GM19438 (cell line): Measurements from ENCODE around the gene C3orf49.

ENCODE experiments used
- ATAC-seq: cut with Tn5 transposase; IDR thresholded peaks from one replicate; pipeline ENCODE4 v1.9.1; 2021; ENCODE audit warnings: low read depth; ENCODE audit not compliant: unreplicated experiment

Gene C3orf49, protein sequence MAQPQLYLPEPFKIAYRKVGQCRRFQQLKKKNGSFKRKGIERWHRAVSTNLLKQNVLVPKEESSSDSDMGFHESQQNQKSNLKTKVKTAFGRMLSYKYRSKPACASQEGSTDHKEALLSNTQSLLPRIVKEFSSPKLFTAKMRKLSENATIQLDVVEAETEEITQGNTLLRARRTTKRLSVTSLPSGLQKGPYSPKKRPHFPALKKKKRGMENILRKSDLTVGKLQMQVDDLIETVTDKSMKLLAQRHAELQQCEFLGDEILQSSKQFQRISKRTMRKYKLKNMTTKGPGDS

DNA sequence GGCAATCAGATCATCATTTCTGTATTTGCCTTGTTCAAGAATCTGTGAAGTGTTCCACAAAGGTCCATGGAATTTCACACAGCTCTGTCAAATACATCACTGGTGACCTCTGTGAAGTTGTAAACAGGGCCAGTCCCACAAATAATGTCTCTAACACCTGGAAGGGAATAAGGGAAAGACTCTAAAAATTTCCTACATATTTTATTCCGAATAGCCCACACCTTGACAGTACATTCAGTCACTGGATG, at the start of gene C3orf49:
TSS of gene C3orf49 (plus strand) at position 149 of the 248 bp plus-strand sequence. CDS start 173 bp downstream, outside the sequence.
- ATAC-seq = no peak

DNA sequence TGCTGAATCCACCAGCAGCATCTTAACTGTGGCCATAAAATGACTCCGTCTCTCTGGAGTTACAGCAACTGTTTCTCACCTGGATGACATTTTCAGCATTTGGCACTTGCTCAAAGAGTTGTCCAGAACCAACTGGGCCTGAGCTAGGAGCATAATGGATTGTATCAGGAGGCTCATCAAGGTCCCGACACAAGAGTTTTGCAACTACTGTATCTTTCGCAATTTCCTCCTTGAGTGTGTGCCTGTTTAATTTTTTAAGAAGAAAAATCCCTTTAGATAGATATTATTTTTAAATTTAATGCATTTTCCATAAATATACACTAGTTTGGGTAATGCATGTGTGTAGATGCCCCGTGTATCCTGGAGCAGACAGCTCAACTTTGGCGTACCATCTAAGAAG, 44.3 kb upstream of the C3orf49 start:
- no peak for ATAC-seq

DNA sequence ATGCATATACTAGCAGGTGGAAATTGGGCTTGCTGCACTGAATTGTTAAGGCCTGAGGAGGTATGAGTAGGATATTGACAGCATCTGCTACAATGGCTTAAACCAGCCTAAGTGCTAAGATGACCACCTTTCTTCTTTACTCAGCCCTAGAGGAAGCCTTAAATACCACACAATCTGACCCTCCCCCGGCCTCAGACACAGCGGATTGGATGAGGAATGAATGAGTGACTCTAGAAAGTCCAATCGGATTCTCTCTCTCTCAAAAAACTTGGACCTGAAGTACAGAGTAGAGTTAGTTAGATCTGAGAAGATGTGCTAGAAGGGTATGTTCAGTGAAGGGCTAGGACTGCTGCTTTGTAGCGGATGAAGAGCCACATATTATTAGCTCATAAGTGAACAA, 39.9 kb upstream of the C3orf49 start:
- ATAC-seq = no peak

DNA sequence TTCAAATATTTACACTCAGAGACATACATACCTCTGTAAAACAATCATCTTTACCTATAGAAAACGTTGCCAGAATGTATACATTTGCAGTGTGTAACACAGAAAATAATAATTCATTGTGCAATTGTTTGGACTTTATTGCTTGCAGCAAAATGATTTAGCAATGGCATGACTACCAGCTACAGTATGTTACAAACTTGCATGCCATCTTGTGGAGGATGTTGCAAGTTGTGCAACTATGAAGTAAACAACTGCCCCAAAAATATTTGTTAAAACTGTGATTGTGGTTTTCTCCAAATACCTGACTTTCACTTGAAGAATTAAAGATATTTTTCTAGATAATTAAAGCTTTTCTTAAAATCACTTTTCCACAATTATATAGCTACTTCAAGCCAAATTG, 27.1 kb upstream of the C3orf49 start:
- ATAC-seq = no peak

DNA sequence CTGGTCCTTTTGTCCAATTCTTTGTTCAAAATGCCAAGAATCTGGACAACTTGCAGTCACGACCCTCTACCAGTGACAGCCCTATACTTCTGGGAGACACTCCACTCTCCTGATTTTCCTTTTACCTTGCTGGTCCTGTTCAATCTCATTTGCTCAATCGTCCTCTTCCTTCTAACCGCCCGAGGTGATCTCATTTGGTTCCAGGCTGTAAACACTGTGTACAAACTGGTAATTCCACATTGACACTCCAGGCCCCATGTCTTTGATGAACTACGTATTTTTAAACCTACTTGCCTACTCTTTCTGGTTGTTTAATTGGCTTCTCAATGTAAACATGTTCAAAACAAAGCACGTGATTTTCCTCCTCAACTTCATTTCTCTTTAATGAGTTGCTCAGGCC, 23.7 kb upstream of the C3orf49 start:
- ATAC-seq = no peak

DNA sequence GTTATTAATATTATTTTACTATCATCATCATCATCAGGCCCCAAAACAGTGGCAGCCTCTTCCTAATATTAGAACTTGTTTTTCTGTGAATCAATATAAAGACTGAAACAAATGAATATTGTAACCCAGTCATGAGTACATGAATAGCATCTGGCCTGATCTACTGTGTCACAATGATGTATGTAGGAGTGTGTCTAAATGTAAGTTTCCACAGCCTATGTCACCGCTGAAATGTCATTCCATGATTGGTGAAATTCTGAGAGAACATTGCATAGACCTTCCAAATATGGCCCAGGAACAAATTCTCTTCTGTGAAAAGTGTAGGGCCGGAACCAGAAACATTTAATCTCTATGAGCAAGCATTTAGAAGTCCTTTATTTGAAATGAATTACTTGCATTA, 20.6 kb upstream of the C3orf49 start:
- ATAC-seq = no peak

DNA sequence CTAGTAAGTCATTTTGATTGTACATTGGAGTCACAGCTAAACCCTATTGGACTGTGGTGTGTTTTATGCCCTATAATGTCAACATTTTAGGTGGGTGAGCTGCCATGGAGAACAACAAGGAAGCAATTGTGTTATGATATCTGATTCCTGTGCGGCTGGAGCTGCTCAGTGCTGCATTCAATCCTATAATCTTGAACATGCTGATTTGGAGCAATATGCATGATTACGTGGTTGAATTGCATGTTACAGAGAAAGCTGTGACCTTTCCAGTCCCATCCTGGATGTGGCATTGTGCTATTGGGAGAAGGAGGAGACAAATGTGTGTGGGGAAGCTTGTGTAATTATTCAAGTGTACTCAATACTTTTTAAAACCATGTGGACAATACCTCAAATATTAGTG, 20.1 kb upstream of the C3orf49 start:
- ATAC-seq = no peak

DNA sequence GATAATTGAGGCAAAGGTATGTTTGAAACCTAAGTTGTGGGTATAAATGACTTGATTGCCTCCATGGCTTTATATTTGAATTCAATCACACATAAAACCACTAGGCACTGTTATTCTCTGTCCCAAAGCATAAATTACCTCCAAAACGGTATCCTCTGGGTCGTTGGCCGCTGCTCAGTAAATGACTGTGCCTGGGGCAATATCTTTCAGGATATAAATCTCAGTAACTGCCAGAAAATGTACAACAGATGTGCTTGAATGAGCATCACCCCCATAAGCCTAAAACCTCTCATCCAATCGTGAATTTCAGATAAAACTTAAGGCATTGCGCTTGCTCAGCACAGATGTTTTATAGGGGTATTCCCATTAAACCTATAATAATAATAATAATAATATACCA, 19.0 kb upstream of the C3orf49 start:
- no peak for ATAC-seq

DNA sequence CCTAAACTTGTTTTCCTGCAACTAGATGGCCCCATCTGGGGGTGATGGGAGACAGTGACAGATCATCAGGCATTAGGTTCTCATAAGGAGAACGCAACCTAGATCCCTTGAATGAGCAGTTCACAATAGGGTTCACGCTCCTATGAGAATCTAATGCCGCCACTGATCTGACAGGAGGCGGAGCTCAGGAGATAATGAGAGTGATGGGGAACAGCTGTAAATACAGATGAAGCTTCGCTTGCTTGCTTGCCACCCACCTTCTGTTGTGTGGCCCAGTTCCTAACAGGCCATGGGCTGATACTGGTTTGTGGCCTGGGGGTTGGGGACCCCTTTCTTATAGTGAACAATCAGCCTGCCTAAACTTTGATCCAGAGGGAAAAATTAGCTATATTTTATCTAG, 15.2 kb upstream of the C3orf49 start:
- no peak for ATAC-seq

DNA sequence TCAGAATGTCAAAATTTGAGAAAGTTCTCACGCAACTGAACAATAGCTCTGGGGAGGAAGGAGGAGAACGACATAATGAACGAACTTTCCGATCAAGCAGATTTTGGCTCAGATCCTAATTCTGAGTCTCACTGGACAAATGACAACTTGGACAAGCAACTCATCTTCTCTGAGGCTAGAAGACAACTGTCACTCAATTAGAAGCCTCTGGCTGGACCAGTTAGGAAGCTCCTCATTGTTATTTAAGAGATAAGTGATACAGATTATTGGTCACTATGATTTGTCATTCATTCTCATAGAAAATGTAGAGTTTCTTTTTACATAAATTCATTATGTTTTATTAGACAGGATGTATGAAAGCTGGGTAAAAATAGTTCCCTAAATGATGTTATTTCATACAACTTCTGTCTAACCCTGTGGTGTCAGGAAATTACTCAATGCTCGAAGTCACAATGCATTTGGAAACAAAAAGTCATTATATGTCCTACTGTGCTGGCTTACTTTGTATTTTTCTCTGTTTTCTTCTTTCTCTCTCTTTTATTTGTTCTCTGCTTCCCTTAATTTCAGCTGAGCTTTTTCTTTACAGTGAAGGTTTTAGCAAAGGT, 11.0 kb upstream of the C3orf49 start:
- ATAC-seq = no peak

DNA sequence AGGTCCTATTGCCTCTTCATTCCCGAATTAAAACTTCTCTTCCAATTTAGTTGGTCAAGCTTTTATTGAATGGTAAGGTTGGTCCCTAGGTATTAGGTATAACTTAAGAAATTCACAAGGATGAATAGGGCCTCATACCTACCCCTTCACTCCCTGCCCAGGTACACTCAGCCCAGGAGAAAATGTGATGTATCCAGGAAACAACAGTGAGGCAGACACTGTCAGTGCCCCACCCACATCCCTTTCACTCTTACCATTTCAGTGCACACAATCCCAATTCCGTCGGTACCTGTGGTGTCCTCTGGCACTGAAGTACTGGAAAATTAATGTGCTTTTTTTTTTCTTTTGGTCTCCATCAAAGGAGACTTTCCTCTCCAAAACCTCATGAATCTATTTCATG, 10.5 kb upstream of the C3orf49 start:
- no peak for ATAC-seq

DNA sequence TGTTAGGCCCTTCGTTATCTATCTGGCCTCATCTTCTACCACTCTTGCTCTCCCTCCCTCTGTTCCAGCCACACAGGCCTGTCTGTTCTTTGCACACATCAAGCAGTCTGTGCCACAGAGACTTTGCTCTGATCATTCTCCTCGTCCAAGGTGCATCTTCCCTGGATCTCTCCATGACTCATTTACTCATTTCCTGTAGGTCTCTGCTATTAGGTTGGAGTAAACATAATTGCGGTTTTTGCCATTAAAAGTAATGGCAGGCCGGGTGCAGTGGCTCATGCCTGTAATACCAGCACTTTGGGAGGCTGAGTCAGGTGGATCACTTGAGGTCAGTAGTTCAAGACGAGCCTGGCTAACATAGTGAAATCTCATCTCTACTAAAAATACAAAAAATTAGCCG, 9.5 kb upstream of the C3orf49 start:
- no peak for ATAC-seq

DNA sequence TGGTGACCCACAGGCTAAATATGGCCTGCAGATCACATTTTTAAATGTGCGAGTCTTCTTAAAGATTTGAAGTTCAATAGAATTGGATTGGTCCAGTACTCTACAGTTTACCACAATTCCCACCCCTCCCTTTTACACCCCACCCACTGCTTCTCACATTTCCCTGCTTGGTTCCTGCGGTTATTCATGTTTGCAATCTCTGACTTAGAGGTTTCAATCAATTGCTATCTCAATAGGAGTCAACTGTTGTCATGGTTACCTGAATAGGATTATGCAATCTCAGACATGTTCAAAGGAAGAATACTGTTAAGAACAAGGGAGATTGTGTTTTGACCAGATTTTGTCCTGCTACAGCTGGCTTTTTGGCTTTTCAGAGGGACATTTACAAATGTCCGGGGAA, 4.9 kb upstream of the C3orf49 start:
- ATAC-seq = no peak

DNA sequence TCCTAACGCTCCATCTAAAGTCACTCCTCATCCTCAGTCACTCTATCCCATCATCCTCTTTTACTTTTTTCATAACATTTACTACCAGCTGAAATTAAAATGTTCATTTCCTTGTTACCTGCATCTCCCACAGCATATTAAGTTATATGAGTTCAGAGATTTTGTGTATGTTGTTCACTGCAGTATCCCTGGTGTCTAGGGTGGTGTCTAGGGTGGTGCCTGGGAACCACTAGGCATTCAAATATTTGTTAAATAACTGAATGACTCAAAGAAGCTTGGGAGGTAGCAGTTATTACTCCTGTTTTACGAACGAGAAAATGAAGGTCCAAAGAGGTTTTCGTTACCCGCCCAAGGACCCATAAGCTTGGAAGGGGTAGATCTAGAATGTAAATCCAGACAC, 1.9 kb upstream of the C3orf49 start:
- no peak for ATAC-seq

DNA sequence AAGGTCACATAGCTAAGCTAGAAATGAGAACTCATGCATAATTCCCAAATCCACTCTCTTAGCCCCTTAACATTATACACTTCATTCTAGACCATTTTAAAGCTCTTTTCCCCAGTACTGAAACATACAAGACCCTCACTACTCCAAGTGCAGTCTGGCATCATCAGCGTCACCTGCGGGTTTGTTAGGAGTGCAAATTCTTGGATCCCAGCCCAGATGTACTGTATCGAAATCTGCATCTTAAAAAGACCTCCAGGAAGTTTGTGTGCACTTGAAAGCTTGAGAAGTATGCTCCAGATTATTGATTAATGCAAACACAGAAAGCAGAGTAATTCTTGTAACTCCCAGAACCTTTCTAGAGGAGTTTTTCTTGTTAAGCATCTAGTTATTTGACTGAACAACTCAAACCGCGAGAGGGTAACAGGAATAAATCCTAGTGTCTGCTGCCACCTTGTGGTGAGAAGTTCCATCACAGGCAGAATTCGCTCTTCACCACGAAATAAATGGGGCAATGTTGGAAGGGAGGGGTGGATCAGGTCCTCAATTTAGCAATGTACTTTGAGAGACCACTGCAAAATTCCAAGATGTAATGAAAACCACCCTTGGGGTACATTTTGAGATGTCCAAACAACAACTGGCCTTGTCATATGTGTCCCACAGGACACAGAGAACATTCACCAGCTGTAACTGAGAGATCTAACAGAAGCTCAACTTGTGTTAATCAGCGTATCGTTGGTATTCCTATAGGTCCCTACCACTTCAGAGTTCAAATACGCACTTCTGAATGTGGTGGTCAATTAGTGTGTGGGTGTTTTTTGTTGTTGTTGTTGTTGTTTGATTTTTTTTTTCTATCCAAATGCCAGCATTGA, 583 bp upstream of the C3orf49 start:
- ATAC-seq = peak; percentile 72

DNA sequence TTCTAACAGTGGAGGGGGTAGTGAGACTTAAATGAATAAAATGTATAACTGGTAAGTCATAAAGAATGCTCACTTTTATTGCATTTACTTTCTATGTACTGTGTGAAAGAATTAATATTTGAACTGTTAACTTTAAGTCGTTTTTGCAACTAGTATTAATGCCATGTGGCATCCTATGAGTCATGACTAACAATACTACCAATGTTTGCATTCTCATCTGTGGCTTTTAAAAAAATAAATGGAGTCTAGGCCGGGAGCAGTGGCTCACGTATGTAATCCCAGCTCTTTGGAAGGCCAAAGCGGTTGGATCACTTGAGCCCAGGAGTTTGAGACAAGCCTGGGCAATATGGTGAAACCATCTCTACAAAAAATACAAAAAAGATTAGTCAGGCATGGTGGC, 5.2 kb downstream of the C3orf49 start:
- no peak for ATAC-seq

DNA sequence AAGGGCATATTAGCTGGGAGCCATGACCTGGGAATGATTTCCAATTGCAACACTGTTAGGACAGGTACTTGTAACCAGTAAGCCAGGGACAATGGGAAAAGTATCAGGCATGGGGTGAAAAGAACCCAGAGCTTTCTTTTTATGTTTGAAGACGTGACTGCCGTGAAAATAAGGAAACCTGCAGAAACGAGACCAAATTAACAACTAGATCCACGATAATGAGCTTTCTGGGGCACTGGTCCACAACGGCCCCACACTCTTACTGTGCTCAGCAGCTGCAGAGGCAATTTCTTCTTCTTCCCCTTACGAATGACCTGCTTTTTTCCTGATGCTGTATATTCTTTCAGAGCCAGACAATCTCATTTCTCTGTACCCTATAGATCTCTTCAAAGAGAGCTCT, 11.4 kb downstream of the C3orf49 start:
- ATAC-seq = no peak

DNA sequence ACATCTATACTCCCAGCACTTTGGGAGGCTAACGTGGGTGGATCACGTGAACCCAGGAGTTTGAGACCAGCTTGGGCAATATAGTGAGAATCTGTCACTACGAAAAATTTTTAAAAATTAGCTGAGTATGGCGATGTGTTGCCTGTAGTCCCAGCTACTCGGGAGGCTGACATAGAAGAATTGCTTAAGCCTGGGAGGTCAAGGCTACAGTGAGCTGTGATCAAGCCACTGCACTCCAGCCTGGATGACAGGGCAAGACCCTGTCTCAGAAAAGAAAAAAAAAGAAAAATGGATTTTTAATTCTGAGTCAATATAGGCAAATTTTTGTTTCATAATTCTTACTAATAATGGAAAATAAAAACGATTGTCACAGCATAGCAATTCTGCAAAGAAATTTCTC, 13.3 kb downstream of the C3orf49 start:
- no peak for ATAC-seq

DNA sequence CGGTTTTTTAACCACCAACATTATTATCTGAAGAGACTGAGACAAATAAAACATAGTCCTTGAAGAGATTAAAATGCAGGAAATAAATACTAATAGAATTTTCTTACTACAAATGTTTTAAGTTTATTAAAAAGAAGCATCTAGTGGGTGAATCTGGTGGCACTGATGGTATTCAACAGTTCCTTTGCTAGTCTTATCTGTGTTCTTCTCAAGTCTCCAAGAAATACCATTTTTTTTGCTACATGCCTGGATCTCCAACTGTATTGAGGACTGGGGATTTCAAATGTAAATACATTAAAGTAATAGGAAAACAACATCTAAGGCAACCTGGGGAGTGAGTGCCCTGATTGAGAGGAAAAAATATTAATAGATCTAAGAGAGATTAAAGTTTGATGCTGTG, 22.6 kb downstream of the C3orf49 start:
- no peak for ATAC-seq

DNA sequence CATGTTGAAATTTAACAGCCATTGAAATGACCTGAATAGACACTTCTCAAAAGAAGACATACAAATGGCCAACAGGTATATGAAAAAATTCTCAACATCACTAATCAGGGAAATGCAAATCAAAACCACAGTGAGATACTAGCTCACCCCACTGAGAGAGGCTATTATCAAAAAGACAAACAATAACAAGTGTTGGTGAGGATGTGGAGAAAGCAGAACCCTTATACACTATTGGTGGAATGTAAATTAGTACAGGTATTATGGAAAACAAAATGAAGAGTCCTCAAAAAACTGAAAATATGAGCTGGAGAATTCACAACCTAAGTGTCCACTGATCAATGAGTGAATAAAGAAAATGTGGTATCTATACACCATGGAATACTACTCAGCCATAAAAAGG, 23.0 kb downstream of the C3orf49 start:
- no peak for ATAC-seq

DNA sequence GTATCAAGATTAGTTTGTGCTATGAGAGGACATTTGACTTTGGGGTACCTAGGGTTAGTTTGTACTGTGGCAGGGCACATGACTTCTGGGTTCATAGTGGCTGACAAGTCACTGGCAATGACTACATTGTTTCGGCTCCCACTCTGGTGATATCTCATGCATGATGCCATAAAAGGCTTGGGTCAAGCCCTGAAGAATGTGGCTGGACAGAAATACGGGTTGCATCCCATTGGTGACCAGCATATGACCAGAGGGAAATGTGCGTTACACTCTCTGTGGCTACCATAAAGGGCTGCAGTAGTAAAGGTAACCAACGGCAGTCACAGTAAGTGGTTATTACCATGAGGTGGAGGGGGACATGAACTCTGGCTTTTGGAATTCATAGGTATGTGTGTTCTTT, 26.1 kb downstream of the C3orf49 start:
- ATAC-seq = no peak
